HT1080 (cell line): ENCODE data around the gene TAS2R46. TPM values are rescaled to one million over a fixed set of nuclear protein-coding genes. Genes with fewer than 3 reads are reported as not detected.
"Not testable (repeated sequence)": the region's sequence is repeated elsewhere in the genome, so short reads cannot be mapped to it uniquely, and the experiment has no call there.

Source experiments
- DNase-seq: peaks from one replicate; pipeline ENCODE4 v3.0.0-alpha.2; 2015; ENCODE audit warnings: low read depth
- polyA plus RNA-seq, 2 experiments: library from polyadenylated mRNA; depleted of rRNA; stranded (reverse); fragments of >200 nt; gene quantifications; 2 replicates each; pipeline ENCODE4 v1.2.3, GENCODE V29; 2015
- total RNA-seq: library from RNA; depleted of rRNA; stranded (reverse); fragments of >200 nt; shearing (Covaris generic); gene quantifications from 2 replicates; pipeline ENCODE4 v1.2.3, GENCODE V29; 2014; rRNA removed

TAS2R46 gene
- not detected in 2 replicates for total RNA-seq
- polyA plus RNA-seq (2015; cell fraction: cytosol; rRNA removed), result 0.09 and 0.30 TPM in 2 replicates
- polyA plus RNA-seq (2015; cell fraction: nucleus; rRNA removed), result 0.25 TPM in 1 of 2 replicates, not detected in the other

DNA sequence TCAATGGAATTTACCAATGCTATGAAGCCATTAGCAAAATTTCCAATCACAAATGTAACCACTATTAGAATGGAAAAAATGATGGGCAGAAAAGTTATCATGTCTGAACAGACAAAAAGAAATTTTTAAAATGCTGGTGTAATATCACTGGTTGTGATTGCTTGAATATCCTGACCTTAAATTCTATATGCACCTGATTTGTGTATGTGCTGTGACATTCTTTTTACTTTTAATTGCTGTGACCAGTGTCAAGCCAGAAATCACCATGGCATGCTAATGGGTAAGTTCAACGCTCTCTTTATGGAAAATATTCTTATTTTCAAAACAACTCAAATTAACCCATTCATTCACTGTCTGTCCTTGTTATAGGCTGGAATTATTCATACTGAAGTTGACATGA is at the start of gene TAS2R46:
TAS2R46 (minus strand) TSS at position 101 of the 400 bp plus-strand sequence; CDS start at position 101, 0 bp downstream.
- DNase-seq, result not testable (repeated sequence)

- DNase-seq, result not testable (repeated sequence)
These were observed 49.1 kb upstream of the TAS2R46 start for GRCh38 chr12:11111213-11111612.

DNA sequence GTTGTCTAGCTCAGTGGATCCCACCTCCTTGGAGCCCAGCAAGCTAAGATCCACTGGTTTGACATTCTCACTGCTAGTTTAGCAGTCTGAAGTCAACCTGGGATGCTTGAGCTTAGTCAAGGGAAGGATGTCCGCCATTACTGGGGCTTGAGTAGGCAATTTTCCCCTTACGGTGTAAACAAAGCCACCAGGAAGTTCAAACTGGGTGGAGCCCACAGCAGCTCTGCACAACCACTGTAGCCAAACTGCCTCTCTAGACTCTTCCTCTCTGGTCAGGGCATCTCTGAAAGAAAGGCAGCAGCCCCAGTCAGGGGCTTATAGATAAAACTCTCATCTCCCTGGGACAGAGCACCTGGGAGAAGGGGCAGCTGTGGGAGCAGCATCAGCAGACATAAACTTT is 46.8 kb upstream of the TAS2R46 start:
- no peak for DNase-seq

DNA sequence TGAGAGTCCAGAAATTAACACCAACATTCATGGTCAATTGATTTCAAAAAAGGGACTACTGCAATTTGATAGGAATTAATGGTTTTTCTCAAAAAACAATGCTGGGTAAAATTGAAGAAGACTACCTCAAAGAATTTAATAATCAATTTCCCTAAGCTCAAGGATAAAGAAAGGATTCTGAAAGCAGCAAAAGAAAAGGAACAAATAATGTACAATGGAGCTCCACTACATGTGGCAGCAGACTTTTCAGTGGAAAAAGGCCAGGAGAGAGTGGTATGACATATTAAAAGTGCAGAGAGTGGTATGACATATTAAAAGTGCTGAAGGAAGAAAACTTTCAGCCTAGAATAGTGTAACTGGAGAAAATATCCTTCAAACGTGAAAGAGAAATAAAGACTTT is 45.6 kb upstream of the TAS2R46 start:
- DNase-seq, result no peak

DNA sequence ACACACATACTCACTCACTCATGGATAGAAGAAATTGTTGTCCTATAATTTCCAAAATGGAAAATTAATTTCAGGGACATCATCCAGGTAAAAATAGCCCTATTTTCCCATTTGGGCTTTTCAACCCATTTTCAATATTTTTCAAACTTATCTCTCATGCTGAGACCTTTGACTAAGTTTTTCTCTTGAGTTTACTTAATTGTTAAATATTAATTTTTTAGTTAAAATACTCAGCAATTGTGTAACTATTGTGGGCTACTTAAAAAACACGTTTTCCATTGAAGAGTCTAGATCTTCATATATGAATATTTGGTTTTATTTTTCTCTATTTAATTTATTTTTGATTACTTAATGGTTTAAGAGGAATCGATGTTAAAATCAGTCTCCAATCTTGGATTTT is 44.2 kb upstream of the TAS2R46 start:
- DNase-seq, result no peak

- no peak for DNase-seq
These were observed 43.5 kb upstream of the TAS2R46 start for GRCh38 chr12:11105546-11105945.

GRCh38 chr12:11094910-11095309 is 32.8 kb upstream of the TAS2R46 start:
- DNase-seq, result not testable (repeated sequence)

- DNase-seq, result no peak
These were observed 30.0 kb upstream of the TAS2R46 start, which contains the start of gene TAS2R43 for GRCh38 chr12:11092128-11092527. TAS2R43 (minus strand) TSS chr12:11092313; CDS start chr12:11092229, 84 bp downstream.

DNA sequence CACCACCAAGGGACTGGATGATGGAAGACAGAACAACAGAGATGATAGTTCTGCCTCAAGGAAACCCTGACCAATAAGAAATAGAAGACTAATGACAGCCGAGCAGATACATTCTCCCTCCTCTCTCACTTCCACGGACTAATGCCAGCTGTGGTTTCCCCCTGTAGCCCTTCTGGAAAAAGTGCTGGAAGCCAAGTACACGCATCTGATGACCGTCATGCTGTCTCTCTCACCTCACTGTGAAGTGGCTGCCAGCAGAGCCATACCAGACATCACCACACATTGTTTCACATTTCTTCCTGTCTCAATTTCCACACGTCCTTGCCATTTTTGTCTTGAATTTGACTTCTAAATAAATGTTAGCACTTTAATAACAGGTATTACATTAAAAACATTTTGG is 27.2 kb upstream of the TAS2R46 start:
- no peak for DNase-seq

- no peak for DNase-seq
These were observed 23.3 kb upstream of the TAS2R46 start for GRCh38 chr12:11085419-11085818.

- no peak for DNase-seq
These were observed 19.9 kb upstream of the TAS2R46 start for GRCh38 chr12:11081987-11082386.

DNA sequence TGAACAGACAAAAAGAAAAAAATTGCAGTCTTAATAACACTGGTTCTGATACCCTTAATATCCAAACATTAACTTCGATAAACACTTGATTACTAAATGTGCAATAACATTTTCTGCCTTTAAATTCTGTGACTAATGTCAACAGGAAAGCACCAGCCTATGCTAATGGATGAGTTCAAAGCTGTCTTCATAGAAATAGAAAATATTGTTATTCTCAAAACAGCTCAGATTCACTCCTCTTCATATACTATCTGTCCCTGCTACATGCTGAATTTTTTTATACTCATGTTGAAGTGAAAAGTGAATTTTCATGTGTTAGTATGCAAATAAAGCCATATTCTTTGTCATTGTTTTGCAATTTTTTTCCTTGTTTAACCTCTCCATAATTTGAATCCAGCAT is 16.2 kb upstream of the TAS2R46 start:
- no peak for DNase-seq

DNA sequence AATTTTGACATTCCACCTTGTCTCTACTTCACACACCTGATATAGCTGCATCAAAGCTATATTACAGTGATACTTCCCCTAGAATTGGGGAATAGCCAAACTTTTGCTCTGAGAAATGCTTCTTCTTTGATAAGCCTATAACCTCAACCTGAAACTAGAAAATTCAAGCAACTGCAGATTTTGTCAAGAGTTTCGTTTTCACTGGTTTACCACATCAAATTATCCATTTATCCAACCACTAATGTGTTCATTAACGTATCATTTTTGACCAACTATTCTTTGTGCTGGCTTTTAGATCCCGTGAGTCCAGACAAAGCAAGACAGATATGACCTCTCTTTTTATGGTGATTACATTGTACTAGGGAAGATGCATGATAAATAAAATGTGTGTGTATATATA is 13.5 kb upstream of the TAS2R46 start:
- DNase-seq, result no peak

DNA sequence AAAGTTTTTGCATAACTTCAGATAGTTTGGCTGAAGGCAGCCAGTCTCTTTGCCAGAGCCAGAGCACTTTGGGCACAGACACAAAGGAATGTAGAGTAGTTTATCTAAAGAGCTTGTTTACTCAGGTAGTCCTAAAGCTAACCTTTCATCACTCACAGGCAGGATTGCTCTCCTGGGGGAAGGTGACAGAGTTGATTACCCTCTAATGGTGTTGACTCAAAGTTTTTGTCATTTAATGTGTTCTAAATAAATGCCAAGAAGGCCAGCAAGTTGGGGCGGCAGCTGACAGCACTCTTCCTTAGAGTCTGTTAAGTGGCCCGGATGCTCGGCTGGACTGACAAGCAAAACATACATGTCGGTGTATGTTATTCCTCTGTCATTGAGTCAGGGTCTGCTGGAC is 9.3 kb upstream of the TAS2R46 start:
- DNase-seq, result no peak

DNA sequence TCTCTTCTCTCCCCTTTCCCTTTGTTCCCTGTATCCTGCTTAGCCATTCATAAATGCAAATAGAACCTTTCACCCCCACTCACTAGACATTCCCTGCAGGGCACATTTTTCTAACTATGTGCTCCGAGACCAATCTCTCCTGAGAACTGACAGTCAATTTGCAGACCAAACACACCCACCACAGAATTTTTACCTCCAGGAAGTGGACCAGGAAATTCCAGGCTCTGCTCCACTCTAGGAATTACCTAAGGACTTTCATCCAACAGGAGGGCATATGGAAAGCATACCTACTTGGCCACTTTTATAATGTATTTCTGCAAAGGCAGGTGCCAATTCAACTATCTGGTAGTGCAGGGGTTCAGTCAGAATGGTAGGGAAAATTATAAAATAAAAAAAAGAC is 8.9 kb upstream of the TAS2R46 start:
- no peak for DNase-seq

DNA sequence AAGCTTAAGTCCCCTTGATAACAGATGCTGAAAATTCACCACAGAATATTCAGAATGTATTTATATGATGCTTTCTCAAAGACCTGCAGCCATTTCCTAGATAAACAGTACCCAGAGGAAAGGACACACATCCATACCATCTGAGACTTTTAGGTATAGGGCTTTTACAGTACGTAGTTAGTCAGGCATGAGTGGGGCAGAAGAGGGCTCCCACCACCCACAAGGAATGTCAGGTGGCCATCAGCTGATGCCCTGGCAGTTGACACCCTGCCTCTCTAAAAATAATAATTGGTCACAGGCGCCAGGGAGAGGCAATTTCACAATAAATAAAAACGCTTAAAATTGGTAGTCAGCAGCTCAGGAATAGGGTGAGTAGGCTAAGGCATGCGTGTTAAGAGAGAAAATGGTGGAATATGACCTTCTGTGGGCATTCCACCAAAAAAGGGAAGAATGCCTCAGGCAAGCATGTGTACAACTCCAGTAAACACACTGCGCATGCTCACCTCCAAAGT is 7.8 kb upstream of the TAS2R46 start:
- no peak for DNase-seq

- DNase-seq, result peak; percentile 30
These were observed 5.4 kb upstream of the TAS2R46 start for GRCh38 chr12:11067514-11067913.

DNA sequence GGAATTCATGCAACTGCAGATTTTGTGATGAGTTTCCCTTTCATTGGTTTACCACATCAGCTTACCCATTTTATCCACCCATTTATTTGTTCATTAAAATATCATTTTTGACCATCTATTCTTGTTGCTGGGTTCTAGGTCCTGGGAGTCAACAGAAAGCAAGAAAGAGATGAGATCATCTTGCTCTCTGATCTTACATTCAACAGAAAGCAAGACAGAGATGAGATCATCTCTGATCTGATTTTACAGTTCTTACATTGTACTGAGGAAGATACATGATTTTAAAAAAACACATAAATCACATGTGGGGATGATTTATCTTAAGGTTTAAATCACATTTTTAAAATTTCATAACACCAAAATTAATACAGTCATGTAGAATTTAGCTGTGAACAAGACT is 2.3 kb downstream of the TAS2R46 start:
- DNase-seq, result peak; percentile 4

GRCh38 chr12:11059041-11059440 is 3.1 kb downstream of the TAS2R46 start:
- no peak for DNase-seq

- DNase-seq, result no peak
These were observed 6.8 kb downstream of the TAS2R46 start for GRCh38 chr12:11055306-11055705.

DNA sequence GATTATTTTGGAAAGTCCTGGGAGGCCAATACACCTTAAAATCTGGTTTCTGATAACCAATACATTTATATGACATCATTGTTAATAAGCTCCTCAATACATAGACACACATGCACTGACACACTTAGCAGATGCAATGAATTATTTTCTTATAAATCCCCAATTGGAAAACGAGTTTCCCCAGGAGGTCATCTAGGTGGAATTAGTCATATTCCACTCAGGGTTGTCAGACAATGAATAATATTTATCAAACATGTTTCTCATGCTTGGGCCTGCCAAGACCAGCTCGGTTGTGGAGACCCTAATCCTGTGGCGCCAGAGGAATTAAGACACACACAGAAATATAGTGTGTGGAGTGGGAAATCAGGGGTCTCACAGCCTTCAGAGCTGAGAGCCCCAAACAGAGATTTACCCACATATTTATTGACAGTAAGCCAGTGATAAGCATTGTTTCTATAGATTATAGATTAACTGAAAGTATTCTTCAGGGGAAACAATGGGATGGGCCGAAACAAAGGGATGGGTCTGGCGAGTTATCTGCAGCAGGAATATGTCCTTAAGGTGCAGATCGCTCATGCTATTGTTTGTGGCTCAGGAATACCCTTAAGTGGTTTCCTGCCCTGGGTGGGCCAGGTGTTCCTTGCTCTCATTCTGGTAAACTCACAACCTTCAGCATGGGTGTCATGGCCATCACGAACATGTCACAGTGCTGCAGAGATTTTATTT is 12.1 kb downstream of the TAS2R46 start:
- not testable (repeated sequence) for DNase-seq

- not testable (repeated sequence) for DNase-seq
These were observed 20.7 kb downstream of the TAS2R46 start for GRCh38 chr12:11041366-11041765.

- no peak for DNase-seq
These were observed 21.9 kb downstream of the TAS2R46 start for GRCh38 chr12:11040162-11040561.
